ENCODE data around the gene ZBTB22. TPM values are rescaled to one million over a fixed set of nuclear protein-coding genes. Genes with fewer than 3 reads are reported as not detected.

Gene ZBTB22
- total RNA-seq, 1 experiment from 2014 or later: 11.7 TPM

DNA sequence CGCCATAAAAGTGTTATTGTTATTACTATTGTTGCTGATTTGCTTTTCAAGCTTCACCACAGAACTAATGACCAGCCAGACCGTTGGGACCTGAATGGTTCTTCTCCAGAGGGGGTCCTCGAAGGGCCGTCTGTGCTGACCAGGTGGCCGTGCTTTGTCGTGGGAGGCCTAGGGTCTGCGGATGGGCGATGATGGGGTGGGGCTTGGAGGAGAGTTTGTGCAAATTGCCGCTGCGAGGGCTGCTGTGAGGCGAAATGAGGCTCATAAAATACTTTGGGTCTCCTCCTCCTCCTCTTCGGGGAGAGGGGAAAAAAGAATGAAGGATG is 6.0 kb upstream of the ZBTB22 start:
- ATAC-seq (no peak), DNase-seq (ENCODE audit: low read depth, low spot score) (no peak)
- Histone ChIP-seq H3K4me2 (ENCODE audit: low read length) (peak overlapping the region; percentile 100), H2AFZ (ENCODE audit: low read depth, low read length, poor library complexity, severe bottlenecking) (peak overlapping the region; percentile 73), H3K4me1 (ENCODE audit: control insufficient read depth in 1 of 2, insufficient read depth in 2 of 2, low read length in 2 of 2) (peaks cover 25 to 55% of the 10 kb centered on the region in 2 experiments), H3K36me3 (ENCODE audit: control insufficient read depth in 1 of 2, insufficient read depth in 2 of 2, low read length in 2 of 2) (peaks cover 21 to 29% of the 10 kb centered on the region in 2 experiments; a peak in 3 of 4 replicates), H3K9ac (ENCODE audit: low read length) (peak overlapping the region; percentile 94), H3K4me3 (replicated peaks in 1 of 2; ENCODE audit: low read depth in 1 of 2, low read length in 2 of 2) (peak overlapping the region; percentile 86 to 92), H3K27ac (ENCODE audit: low read depth, low read length) (peak overlapping the region; percentile 57), H3K79me2 (ENCODE audit: insufficient read depth, low read length) (peaks cover 41% of the 10 kb centered on the region), H3K9me3 (ENCODE audit: control insufficient read depth in 1 of 2, insufficient read depth in 1 of 2, low read depth in 1 of 2, low read length in 2 of 2) (no peaks in the 10 kb centered on the region), H4K20me1 (ENCODE audit: insufficient read depth) (no peaks in the 10 kb centered on the region), H3K9me2 (ENCODE audit: insufficient read depth) (no peaks in the 10 kb centered on the region), H3K27me3 (ENCODE audit: insufficient read depth, low read length) (no peaks in the 10 kb centered on the region)
- ChIA-PET CTCF (no interaction called here), RAD21 (ENCODE audit: low non-redundant PET in 1 of 2, low total read pairs in 2 of 2, uncharacterized antibody in 2 of 2, unreplicated experiment in 2 of 2) (no interaction called here), POLR2A (interaction anchor here (0.7 kb wide), 1 partner anchor 16 kb away, joined by 3 read pairs; no protein-coding TSS in a partner anchor)
- intact Hi-C loops (cut with micrococcal nuclease): no loop called here
- BruUV-seq (replicated peaks): TSS peak; percentile 95
- TF ChIP-seq ZNF274 (IDR thresholded peaks at IDR 0.05; ENCODE audit: low read depth, low read length): no peak
- TF ChIP-seq FOSL1 (IDR thresholded peaks at IDR 0.05; ENCODE audit: low read depth): no peak
- no peak for TF ChIP-seq SP1 (IDR thresholded peaks at IDR 0.05; ENCODE audit: low read depth)

DNA sequence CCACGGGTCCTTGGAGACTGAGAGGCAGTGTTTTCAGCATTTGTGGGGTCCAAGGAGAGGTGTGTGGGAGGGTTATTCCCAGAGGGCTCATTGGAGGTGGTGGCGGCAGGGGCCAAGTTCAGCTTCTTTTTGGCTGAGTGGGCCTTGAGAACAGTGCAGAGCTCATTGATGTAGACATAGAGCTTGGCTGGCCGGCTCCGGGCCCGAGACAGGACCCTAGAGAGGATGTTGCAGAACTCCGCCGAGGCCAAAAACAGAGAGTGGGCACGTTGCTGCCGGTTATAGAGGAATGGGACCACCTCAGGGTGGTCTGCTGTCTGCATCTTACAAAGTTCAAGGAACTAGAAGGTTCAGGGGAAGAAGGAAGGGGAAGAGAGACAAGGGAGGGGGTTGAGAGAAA is 3.7 kb upstream of the ZBTB22 start:
- Histone ChIP-seq H3K79me2 (ENCODE audit: insufficient read depth, low read length) (peaks cover 41% of the 10 kb centered on the region), H3K4me1 (ENCODE audit: control insufficient read depth in 1 of 2, insufficient read depth in 2 of 2, low read length in 2 of 2) (peaks cover 30 to 60% of the 10 kb centered on the region in 2 experiments), H3K27ac (ENCODE audit: low read depth, low read length) (peak overlapping the region; percentile 57; the same call in 1 of the 2 replicates), H3K9me3 (ENCODE audit: control insufficient read depth in 1 of 2, insufficient read depth in 1 of 2, low read depth in 1 of 2, low read length in 2 of 2) (no peaks in the 10 kb centered on the region), H3K9ac (ENCODE audit: low read length) (peak overlapping the region; percentile 94; the same call in 1 of the 2 replicates), H2AFZ (ENCODE audit: low read depth, low read length, poor library complexity, severe bottlenecking) (no peak overlapping the region), H3K4me2 (ENCODE audit: low read length) (peak overlapping the region; percentile 100), H4K20me1 (ENCODE audit: insufficient read depth) (no peaks in the 10 kb centered on the region), H3K36me3 (ENCODE audit: control insufficient read depth in 1 of 2, insufficient read depth in 2 of 2, low read length in 2 of 2) (peaks cover 22 to 29% of the 10 kb centered on the region in 2 experiments; a peak in 3 of 4 replicates), H3K9me2 (ENCODE audit: insufficient read depth) (no peaks in the 10 kb centered on the region), H3K27me3 (ENCODE audit: insufficient read depth, low read length) (no peaks in the 10 kb centered on the region), H3K4me3 (replicated peaks in 1 of 2; ENCODE audit: low read depth in 1 of 2, low read length in 2 of 2) (peak overlapping the region in 1 of 2 experiments; percentile 86; a peak in 2 of 4 replicates)
- TF ChIP-seq EZH2 (IDR thresholded peaks at IDR 0.05) (no peak), CEBPB (IDR thresholded peaks at IDR 0.05; ENCODE audit: low read depth) (no peak), SP1 (IDR thresholded peaks at IDR 0.05; ENCODE audit: low read depth) (no peak), EGR1 (IDR thresholded peaks at IDR 0.05; ENCODE audit: low read depth) (no peak), SRF (IDR thresholded peaks at IDR 0.05; ENCODE audit: low read depth) (no peak), SIN3A (IDR thresholded peaks at IDR 0.05; ENCODE audit: low read depth) (no peak), ELF1 (IDR thresholded peaks at IDR 0.05; ENCODE audit: borderline replicate concordance, low read depth) (no peak), CBX3 (IDR thresholded peaks at IDR 0.05; ENCODE audit: low read depth) (no peak), FOSL1 (IDR thresholded peaks at IDR 0.05; ENCODE audit: low read depth) (no peak), JUND (IDR thresholded peaks at IDR 0.05) (no peak), POLR2AphosphoS5 (IDR thresholded peaks at IDR 0.05; ENCODE audit: low read depth, low read length) (no peak), ZFX (IDR thresholded peaks at IDR 0.05) (no peak), EZH2phosphoT487 (IDR thresholded peaks at IDR 0.05; ENCODE audit: borderline replicate concordance) (no peak), ZNF274 (IDR thresholded peaks at IDR 0.05; ENCODE audit: low read depth, low read length) (no peak), YY1 (IDR thresholded peaks at IDR 0.05; ENCODE audit: extremely low read depth, insufficient replicate concordance, low read depth, low read length) (no peak), POLR2A (IDR thresholded peaks at IDR 0.05; ENCODE audit: borderline replicate concordance, extremely low read depth, insufficient read depth, insufficient read length) (no peak)
- TF ChIP-seq, protein P1, sequence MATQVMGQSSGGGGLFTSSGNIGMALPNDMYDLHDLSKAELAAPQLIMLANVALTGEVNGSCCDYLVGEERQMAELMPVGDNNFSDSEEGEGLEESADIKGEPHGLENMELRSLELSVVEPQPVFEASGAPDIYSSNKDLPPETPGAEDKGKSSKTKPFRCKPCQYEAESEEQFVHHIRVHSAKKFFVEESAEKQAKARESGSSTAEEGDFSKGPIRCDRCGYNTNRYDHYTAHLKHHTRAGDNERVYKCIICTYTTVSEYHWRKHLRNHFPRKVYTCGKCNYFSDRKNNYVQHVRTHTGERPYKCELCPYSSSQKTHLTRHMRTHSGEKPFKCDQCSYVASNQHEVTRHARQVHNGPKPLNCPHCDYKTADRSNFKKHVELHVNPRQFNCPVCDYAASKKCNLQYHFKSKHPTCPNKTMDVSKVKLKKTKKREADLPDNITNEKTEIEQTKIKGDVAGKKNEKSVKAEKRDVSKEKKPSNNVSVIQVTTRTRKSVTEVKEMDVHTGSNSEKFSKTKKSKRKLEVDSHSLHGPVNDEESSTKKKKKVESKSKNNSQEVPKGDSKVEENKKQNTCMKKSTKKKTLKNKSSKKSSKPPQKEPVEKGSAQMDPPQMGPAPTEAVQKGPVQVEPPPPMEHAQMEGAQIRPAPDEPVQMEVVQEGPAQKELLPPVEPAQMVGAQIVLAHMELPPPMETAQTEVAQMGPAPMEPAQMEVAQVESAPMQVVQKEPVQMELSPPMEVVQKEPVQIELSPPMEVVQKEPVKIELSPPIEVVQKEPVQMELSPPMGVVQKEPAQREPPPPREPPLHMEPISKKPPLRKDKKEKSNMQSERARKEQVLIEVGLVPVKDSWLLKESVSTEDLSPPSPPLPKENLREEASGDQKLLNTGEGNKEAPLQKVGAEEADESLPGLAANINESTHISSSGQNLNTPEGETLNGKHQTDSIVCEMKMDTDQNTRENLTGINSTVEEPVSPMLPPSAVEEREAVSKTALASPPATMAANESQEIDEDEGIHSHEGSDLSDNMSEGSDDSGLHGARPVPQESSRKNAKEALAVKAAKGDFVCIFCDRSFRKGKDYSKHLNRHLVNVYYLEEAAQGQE (IDR thresholded peaks at IDR 0.05; ENCODE audit: low read depth): no peak
- TF ChIP-seq, protein P2, sequence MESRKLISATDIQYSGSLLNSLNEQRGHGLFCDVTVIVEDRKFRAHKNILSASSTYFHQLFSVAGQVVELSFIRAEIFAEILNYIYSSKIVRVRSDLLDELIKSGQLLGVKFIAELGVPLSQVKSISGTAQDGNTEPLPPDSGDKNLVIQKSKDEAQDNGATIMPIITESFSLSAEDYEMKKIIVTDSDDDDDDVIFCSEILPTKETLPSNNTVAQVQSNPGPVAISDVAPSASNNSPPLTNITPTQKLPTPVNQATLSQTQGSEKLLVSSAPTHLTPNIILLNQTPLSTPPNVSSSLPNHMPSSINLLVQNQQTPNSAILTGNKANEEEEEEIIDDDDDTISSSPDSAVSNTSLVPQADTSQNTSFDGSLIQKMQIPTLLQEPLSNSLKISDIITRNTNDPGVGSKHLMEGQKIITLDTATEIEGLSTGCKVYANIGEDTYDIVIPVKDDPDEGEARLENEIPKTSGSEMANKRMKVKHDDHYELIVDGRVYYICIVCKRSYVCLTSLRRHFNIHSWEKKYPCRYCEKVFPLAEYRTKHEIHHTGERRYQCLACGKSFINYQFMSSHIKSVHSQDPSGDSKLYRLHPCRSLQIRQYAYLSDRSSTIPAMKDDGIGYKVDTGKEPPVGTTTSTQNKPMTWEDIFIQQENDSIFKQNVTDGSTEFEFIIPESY (IDR thresholded peaks at IDR 0.05; ENCODE audit: extremely low read depth, insufficient replicate concordance, low read length): no peak
- ChIA-PET POLR2A (no interaction called here), RAD21 (ENCODE audit: low non-redundant PET in 1 of 2, low total read pairs in 2 of 2, uncharacterized antibody in 2 of 2, unreplicated experiment in 2 of 2) (no interaction called here), CTCF (no interaction called here)
- no peak for DNase-seq (ENCODE audit: low read depth, low spot score)
- no peak for ATAC-seq
- no TSS peak for BruUV-seq (replicated peaks)
- intact Hi-C loops (cut with micrococcal nuclease): no loop called here
